NOMO-1 treated with DMSO at 0.1 percent for 48 hours (cell line): Measurements from ENCODE around the gene IGSF9.
"Not testable (repeated sequence)": the region's sequence is repeated elsewhere in the genome, so short reads cannot be mapped to it uniquely, and the experiment has no call there.

Experiments used
- DNase-seq: peaks from one replicate; lab custom pipeline; 2025; ENCODE audit not compliant: unreplicated experiment; lab: John Stamatoyannopoulos, UW

Gene IGSF9

DNA sequence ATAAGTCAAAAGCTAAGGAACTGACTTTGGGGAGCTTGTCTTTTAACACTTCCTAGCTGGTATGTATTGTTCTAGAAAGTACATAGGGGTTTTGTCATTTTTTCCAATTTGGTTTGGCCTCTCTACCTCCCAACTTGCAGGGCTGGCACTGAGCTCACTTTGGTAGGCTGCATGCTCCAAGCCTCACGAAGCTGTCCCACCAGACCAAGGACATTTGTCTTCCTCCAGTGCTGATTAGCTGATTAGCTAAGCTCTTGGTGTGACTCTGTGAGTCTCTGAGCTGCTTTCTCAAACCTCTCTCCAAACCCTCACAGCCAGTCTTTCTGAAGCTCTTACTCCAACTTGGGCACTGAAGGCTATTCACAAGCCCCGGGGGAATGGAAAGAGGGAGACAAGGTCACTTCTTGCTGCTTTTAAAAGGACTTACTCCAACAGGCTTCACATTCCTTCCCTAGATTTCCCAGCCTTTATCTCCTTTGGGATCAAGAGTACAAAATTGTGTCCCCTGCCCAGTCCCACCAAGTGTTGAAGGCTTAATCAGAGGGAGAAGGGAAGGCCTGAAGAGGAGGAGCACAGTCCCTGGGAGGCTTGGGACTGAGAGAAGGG is 44.6 kb downstream of the IGSF9 start:
- DNase-seq, result no peak

DNA sequence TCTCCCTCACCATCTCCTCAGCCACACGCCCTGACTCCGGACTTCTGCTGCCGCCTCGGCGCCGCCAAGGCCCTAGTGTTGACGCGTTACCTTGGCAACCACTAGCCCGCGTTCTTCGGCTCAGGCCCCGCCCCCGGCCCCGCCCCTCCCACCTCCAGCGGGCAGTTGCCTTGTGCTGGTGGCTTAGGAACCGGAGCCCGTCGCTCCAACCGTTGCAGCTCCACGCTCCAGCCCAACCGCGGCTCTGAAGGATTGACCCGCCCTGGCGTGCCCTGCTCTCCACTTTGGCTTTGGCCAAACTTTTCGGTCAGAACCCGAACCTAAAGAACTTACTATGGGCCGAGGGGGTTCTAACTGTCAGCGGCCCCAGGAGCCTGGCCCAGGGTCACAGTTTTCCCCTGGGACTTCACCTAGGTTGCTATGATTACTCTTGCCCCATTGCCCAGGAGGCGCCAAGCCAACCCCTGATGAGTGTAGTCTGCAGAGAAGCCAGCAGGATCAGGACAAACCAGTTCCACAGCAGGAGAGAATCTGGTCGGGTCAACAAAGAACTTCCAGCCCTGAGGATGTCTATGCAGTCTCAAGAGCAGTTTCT is 45.2 kb downstream of the IGSF9 start, which contains the start of gene CFAP45:
Gene CFAP45, minus strand, starts transcription at position 80 of the 595 bp plus-strand sequence. Its CDS starts 67 bp downstream, at position 13.
- DNase-seq, result peak; percentile 45

- not testable (repeated sequence) for DNase-seq
Observed at GRCh38 chr1:159899634-159900033, 45.8 kb downstream of the IGSF9 start.

DNA sequence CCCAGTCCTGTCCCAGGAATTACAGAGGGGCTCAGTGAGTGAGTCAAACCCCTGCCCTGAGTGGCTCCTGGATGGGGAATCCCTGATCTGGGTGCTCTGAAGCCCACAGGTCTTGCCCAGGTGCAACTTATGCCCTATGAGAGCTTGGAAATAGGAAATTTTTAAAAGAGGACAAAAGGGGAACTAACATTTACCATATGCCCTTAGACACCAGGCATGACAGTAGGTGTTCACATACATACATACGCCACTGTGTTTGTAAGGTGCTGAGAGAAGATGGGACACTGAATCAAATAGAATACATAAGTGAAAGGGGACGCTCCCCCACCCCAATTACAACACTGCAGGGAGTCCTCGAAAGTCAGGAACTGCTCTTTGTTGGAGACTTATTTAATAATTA is 46.9 kb downstream of the IGSF9 start:
- DNase-seq, result peak; percentile 23

DNA sequence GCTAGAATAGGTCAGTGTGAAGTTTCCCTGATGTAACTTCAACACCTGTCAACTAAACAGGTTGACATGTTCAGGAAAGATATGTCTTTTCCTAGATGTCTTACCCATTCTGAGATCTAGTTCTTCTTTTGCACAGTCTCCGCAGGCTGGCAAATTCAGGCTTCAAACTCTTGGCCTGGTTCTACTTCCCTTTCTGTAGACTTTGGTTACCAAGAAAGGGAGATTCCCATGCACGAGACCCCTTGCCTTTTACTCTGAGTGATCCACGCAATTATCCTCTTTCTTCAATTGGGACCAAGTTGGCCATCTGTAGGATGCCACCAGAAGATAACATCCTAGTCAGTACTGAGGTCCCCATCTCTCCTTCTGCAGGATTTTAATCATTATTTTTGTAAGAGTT is 47.5 kb downstream of the IGSF9 start:
- peak; percentile 46 for DNase-seq

- DNase-seq, result no peak
Observed at GRCh38 chr1:159896546-159896930, 48.9 kb downstream of the IGSF9 start.

- DNase-seq, result no peak
Observed at GRCh38 chr1:159895836-159896545, 49.4 kb downstream of the IGSF9 start.

GRCh38 chr1:159895286-159895685 is 50.1 kb downstream of the IGSF9 start:
- no peak for DNase-seq

GRCh38 chr1:159892944-159893343 is 52.5 kb downstream of the IGSF9 start:
- peak; percentile 15 for DNase-seq

DNA sequence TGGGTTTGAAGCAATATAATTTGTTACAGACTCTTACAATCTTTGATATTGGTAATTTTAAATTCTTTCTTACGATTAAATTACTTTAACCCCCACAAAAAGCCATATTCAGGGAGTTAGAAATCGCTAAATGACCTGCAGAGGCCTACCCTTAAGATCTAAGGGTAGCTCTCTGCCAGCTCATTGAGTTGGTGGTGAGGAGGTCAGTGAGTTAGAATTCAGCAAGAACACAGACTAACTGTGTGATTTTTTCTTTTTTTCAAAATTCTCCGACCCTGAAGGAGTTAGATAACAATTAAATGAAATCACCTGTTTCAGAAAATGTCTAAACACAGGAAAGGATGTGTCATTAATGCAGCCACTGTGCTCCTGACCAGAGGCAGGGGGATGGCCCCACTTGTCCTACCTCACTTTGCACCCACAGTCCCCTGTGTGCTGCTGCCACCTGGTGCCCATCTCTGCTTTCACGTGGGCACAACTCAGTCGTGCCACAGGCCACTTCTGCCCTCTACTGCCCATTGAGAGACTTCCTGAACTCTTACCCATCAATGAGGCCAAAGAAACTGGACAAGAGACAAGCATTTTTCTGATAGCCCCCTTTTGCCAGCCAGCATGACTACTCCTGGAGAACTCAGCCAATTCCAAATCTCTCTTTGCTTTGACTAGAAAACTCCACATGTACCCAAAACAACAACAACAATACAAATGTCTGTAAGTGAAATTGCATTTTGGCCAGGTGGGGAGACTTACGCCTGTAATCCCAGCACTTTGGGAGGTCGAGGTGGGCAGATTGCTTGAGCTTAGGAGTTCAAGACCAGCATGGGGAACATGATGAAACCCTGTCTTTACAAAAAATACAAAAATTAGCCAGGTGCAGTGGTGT is 53.9 kb downstream of the IGSF9 start:
- peak; percentile 86 for DNase-seq

DNA sequence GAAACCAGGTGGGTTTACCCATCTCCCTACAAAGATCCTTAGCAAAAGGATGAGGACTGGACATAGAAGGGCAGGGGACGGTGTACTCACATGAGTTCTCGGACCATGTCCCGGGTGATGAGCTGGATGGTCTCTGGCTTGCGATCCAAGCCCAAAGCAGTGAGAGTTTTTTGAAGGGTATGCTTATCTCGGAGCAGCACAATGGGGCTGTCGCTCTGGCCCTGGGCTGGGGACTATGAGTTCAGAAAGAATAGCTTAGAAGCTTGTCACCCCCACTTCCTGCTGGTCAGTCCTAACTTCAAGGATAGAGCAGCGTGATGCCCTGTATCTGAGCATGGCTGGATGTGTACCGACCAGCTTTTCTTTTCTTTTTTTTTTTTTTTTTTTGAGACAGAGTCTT is 55.0 kb downstream of the IGSF9 start:
- DNase-seq, result no peak

DNA sequence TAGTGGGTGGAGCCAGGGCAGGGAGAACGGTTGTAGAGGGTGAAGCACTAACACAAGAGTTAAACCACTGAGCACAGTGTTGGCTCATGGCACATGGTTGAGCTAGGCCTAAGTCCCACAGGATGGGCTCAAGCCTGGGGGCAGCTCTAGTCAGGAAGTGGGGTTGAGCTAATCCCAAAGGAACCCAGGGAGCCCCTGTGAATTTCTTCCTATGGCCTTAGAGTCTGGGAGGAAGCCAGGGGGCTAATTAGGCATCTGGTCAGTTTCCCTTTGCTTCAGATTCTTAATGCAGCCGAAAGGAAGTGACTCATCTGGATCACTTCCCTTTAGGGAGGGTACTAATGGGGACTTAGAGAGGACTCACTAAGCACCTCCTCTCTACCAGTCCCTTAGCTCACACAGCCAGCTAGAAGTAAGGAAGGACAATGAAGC is 55.6 kb downstream of the IGSF9 start:
- DNase-seq, result peak; percentile 95

DNA sequence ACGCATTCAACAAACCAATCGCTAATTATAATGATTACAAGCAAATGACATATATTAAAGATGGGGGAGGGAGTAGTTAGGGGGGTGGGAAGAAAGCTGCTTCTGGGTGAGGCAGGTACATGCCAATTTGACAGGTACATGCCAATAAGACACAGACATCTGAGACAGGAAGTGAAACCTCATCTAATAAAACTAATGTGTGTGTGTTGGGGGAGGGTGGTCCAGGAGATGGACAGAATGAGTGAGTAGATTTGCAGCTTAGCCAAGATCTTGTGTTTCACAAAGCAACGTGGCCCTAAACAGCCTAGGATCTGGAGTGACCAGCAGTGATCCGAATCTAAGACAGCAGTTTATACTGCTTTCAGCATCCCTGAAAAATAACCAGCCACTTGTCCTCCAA is 56.2 kb downstream of the IGSF9 start:
- DNase-seq, result peak; percentile 36

GRCh38 chr1:159884296-159884695 is 61.1 kb downstream of the IGSF9 start:
- no peak for DNase-seq

DNA sequence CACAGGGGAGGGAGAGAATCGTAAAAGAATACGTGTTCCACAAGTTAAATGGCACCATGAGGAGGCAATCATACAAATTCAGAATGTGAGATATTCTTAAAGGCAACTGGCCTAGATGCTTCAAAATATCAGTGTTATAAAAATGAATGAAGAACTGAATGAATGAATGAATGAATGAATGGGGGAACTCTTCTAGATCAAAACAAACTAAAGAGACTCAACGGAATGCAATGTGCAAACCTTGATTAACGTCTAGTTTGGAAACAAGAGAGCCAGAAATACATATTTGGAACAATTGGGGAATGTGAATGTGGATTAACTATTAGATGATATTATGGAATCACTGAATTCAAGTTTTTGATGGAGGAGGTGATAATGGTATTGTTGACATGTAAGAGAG is 62.3 kb downstream of the IGSF9 start:
- DNase-seq, result no peak

DNA sequence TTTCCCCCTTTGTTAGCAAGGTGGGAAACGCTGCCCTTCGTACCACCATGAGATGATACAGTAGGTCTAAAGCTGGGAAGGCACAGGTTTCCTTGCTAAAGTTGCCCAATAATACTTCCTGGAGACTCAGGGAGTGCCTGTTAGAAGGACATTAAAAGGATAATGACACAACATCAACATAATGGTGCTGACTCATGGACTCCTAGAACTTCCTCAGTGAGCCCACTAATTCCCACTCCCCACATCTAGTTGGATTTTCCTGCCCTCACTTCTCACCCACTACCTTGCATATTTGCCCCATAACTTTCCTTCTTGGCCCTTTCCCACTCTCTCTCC is 62.9 kb downstream of the IGSF9 start:
- peak; percentile 29 for DNase-seq

DNA sequence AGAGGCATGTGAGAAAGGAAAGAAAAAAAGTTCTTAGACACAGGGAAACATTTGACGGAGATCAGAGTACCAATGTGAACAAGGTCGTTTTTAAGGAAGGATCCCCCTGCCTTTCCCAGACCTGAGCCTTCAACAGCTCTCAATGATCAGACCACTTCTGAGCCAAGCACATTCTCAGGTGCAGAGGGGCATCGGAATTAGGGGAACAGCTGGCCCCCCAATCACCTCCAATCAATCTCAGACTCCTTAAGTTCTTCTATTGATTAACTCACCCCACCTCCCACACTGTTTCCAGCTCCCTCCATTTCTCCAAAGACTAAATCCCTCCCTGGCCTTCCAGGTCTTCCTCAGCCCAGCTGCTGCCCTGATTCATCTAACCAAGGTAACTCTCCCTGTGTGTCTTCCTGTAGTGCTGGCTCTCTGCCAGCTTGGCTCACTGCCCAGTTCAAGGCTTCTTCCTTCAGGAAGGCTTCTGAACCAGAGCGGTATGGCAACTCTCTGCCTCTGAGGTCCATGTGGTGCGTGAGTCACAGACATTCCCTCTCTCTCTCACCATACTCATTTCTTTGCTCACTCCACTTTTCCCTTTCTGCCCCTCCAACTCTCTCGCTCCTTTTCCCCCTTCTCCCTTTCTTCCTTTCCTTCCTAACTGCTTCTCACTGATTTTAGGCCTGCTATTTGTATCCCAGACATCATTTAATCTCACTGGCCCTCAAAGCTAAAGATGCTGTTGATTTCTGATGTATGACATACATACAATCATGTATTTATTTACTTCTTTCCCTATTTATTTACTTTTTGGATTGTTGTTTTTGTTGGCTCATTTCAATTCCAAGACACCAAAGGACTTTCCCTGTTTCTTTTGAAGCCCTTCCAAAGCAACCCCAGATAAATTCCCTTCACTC is 63.5 kb downstream of the IGSF9 start:
- DNase-seq, result no peak

DNA sequence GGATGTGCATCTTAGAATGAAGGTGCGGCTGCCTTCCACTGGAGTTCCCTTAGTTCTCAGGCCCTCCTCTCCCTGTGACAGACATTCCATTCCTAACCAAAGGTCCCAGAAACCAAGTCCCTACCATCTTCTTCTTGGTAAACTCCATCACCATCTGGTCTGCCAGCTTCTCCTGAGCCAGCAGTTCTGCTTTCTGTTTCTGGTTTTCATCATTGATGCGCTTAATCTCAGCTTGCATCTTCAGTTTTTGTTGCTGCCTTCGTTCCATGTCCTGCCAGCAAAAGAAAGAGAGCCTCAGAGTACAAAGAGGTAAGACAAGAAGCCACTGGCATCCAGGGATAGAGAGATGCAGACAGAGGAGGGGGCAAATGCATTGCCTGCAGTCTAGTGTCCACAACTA is 65.0 kb downstream of the IGSF9 start:
- peak; percentile 41 for DNase-seq

GRCh38 chr1:159879977-159880376 is 65.4 kb downstream of the IGSF9 start:
- DNase-seq, result peak; percentile 86

DNA sequence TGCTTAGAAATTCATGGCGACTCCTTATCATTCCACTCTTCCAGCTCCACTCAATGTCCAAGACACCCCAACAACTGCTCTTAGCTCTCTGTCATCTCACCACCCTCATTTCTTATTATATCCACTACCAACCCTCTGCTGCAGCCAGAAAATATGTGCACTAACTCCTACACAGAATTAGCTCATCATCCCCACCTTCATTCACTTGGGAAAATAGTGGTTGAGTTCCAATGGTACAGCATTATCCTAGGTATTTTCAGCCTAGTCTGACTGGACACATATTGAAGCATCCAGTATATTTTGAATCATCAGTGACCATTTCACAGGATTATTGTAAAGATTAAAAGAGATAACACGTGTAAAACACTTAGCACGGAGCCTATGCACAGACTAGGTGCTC is 66.3 kb downstream of the IGSF9 start:
- DNase-seq, result no peak
